Motor neuron (in vitro differentiated cells): ENCODE results near the gene FAM90A26. TPM values are rescaled to one million over a fixed set of nuclear protein-coding genes. Genes with fewer than 3 reads are reported as not detected.
"Not testable (repeated sequence)": the region's sequence is repeated elsewhere in the genome, so short reads cannot be mapped to it uniquely, and the experiment has no call there.

Experiments
- ATAC-seq, 8 experiments: fragments of 200-7000 bp; cut with Tn5 transposase; replicated peaks in 6 of 8; 2 replicates each; pipeline ENCODE4 v1.8.0; 2021; ENCODE audit warnings: mild to moderate bottlenecking in 8 of 8, moderate library complexity in 8 of 8
- H3K27ac ChIP-seq, 2 donors: fragments of 250-450 bp; sonication (Bioruptor Pico); 2 replicates each; pipeline ENCODE4 v1.9.0; 2021; ENCODE audit warnings: antibody characterized with exemption in 2 of 2, mild to moderate bottlenecking in 2 of 2, moderate library complexity in 1 of 2
- H3K4me1 ChIP-seq, 2 donors: fragments of 250-450 bp; sonication (Bioruptor Pico); replicated peaks in 1 of 2; 2 replicates each; pipeline ENCODE4 v1.6.1; 2021; ENCODE audit warnings: antibody characterized with exemption in 2 of 2, mild to moderate bottlenecking in 2 of 2, moderate library complexity in 1 of 2
- H3K4me3 ChIP-seq, 5 donors: fragments of 250-450 bp; sonication (Bioruptor Pico); 2 replicates each; pipeline ENCODE4 v1.9.0; 2021; ENCODE audit warnings: antibody characterized with exemption in 5 of 5, mild to moderate bottlenecking in 5 of 5, moderate library complexity in 4 of 5
- WGBS, 10 experiments: fragments of 450-650 bp; shearing (Covaris generic); methylation state at CpG; one replicate each; pipeline ENCODE4 v1.0.0; 2022; 5-methylcytosine and 5-hydroxymethylcytosine counted together
- in situ Hi-C, 9 experiments: fragments of 400-800 bp; cut with MboI; loops; one replicate each; pipeline ENCODE4 v1.15.0; 2021; ENCODE audit warnings: low sequenced_read_pairs in 9 of 9, low pct_unique_long_range_greater_than_20kb in 2 of 9; ENCODE audit not compliant: unreplicated experiment in 9 of 9
- total RNA-seq, 8 experiments: library from RNA; unstranded; fragments of 300-600 nt; gene quantifications; 2 replicates each; pipeline versions ENCODE4 v1.2.3 to v1.2.4, GENCODE V29; 2022

FAM90A26 gene
- total RNA-seq, 8 experiments from 2014 or later, result not detected

GRCh38 chr4:9215105-9215504, 44.9 kb downstream of the FAM90A26 start, which contains the start of gene USP17L11:
TSS of gene USP17L11 (plus strand) at chr4:9215405. CDS start at chr4:9215405, 0 bp downstream.
- in situ Hi-C loops, H3K4me1 ChIP-seq, H3K27ac ChIP-seq, H3K4me3 ChIP-seq, ATAC-seq: not testable (repeated sequence)
- WGBS, 10 experiments, result no CpG with 5 or more reads among the region's 14 CpGs

GRCh38 chr4:9219852-9220251, 49.6 kb downstream of the FAM90A26 start, which contains the start of gene USP17L12:
TSS of gene USP17L12 (plus strand) at chr4:9220152. CDS start at chr4:9220152, 0 bp downstream.
- ATAC-seq, in situ Hi-C loops: not testable (repeated sequence)
- WGBS, 10 experiments, result no CpG with 5 or more reads among the region's 13 CpGs

GRCh38 chr4:9224596-9224995, 54.4 kb downstream of the FAM90A26 start, which contains the start of gene USP17L13:
TSS of gene USP17L13 (plus strand) at chr4:9224896. CDS start at chr4:9224896, 0 bp downstream.
- H3K4me1 ChIP-seq, H3K27ac ChIP-seq, H3K4me3 ChIP-seq, in situ Hi-C loops, ATAC-seq: not testable (repeated sequence)
- WGBS, 10 experiments, result no CpG with 5 or more reads among the region's 14 CpGs

More at GRCh38 chr4:9219852-9220251, 49.6 kb downstream of the FAM90A26 start, which contains the start of gene USP17L12:
- H3K27ac ChIP-seq, H3K4me3 ChIP-seq, H3K4me1 ChIP-seq: not testable (repeated sequence)

Other genes starting within 250 kb of the FAM90A26 start
- gene USP17L10, start 40.2 kb downstream of the FAM90A26 start, total RNA-seq, result not detected
- under 1 TPM in 3 of 8 experiments, not detected in 5; 0.24 to 0.33 (median 0.29) TPM for gene USP17L11, start 45.0 kb downstream of the FAM90A26 start, total RNA-seq
- not detected for gene USP17L12, start 49.7 kb downstream of the FAM90A26 start, total RNA-seq
- gene USP17L13, start 54.5 kb downstream of the FAM90A26 start, total RNA-seq, result not detected
- under 1 TPM in 1 of 8 experiments, not detected in 7; 0.13 TPM for gene USP17L15, start 64.0 kb downstream of the FAM90A26 start, total RNA-seq
- not detected for gene USP17L17, start 73.5 kb downstream of the FAM90A26 start, total RNA-seq
- gene USP17L18, start 78.2 kb downstream of the FAM90A26 start, total RNA-seq, result not detected
- gene USP17L19, start 83.0 kb downstream of the FAM90A26 start, total RNA-seq, result not detected
- gene USP17L20, start 87.7 kb downstream of the FAM90A26 start, total RNA-seq, result not detected
- not detected for gene USP17L21, start 92.5 kb downstream of the FAM90A26 start, total RNA-seq
- under 1 TPM in 1 of 8 experiments, not detected in 7; 0.19 TPM for gene USP17L22, start 97.2 kb downstream of the FAM90A26 start, total RNA-seq
- gene USP17L24, start 154.8 kb downstream of the FAM90A26 start, total RNA-seq, result not detected
- not detected for gene USP17L25, start 159.5 kb downstream of the FAM90A26 start, total RNA-seq
- not detected for gene USP17L26, start 164.2 kb downstream of the FAM90A26 start, total RNA-seq
- gene USP17L5, start 169.0 kb downstream of the FAM90A26 start, total RNA-seq, result not detected
- not detected for gene USP17L27, start 173.7 kb downstream of the FAM90A26 start, total RNA-seq
- not detected for gene USP17L28, start 178.5 kb downstream of the FAM90A26 start, total RNA-seq
- gene USP17L29, start 183.2 kb downstream of the FAM90A26 start, total RNA-seq, result not detected
- gene USP17L30, start 192.7 kb downstream of the FAM90A26 start, total RNA-seq, result not detected